ENCODE results near the gene MED12L. TPM values are rescaled to one million over a fixed set of nuclear protein-coding genes. Genes with fewer than 3 reads are reported as not detected.

MED12L gene
- total RNA-seq, 4 donors from 2014 or later, result 0.51 to 12.7 (median 3.1) TPM

DNA sequence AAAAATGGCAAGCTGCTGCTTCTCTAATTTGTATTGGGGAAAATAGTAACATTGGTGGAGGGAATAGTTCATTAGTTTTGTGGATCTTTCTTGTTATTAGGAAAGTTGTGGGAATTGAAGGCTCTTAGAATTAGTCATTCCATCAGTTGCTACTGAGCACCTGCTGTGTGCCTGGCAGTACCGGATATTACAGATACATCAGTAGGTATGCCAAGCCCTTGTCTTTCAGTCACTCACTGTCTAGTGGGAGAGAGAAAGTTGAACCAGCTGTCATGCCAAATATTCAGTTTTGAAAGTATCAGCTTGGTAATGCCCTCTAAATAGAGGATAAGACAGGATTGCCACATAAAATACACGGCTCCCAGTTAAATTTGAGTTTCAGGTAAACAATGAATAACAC lies 342.9 kb downstream of the MED12L start:
- Histone ChIP-seq H3K9me3 (no peaks in the 10 kb centered on the region), H3K4me3 (no peak overlapping the region), H3K27ac (no peak overlapping the region), H3K36me3 (no peaks in the 10 kb centered on the region), H3K27me3 (no peaks in the 10 kb centered on the region), H3K4me1 (no peaks in the 10 kb centered on the region)
- TF ChIP-seq, protein P1, sequence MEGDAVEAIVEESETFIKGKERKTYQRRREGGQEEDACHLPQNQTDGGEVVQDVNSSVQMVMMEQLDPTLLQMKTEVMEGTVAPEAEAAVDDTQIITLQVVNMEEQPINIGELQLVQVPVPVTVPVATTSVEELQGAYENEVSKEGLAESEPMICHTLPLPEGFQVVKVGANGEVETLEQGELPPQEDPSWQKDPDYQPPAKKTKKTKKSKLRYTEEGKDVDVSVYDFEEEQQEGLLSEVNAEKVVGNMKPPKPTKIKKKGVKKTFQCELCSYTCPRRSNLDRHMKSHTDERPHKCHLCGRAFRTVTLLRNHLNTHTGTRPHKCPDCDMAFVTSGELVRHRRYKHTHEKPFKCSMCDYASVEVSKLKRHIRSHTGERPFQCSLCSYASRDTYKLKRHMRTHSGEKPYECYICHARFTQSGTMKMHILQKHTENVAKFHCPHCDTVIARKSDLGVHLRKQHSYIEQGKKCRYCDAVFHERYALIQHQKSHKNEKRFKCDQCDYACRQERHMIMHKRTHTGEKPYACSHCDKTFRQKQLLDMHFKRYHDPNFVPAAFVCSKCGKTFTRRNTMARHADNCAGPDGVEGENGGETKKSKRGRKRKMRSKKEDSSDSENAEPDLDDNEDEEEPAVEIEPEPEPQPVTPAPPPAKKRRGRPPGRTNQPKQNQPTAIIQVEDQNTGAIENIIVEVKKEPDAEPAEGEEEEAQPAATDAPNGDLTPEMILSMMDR (IDR thresholded peaks at IDR 0.05), result no peak
- TF ChIP-seq POLR2A (IDR thresholded peaks at IDR 0.05), result no peak
- no peak for DNase-seq
- intact Hi-C loops (cut with DNase I; ENCODE audit: low total_unique reads), result no loop called here

DNA sequence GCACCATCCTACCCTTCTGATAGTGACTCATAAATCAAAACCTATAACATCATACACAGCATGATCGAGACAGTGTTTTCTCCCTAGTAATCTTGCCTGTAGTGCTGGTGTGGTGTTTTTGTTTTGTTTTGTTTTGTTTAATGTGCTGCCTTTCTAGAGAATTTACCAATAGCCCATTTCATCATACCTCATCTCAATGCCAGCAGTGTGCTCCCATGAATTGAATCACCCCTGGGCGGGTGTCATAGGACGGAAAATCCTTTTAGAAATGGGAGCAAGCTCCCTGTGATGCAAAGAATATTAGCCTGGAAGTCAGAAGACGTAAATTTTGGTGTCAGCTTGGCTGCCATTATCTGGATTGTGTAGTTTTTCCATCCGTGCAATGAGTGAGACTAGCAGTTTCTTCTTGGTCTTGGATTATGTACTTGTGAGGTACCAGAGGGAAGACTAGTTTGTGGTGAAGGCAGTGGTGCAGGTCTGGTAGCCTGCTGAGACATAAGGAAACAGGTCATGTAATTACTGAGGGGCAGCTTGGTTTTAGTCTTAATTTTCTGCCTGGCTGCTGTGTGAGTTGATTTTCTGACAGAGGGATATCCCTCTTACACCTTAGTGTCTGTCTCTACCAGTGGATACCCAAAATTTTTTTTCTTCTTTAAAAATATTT lies 345.5 kb downstream of the MED12L start:
- Histone ChIP-seq H3K4me1 (no peaks in the 10 kb centered on the region), H3K9me3 (no peaks in the 10 kb centered on the region), H3K36me3 (no peaks in the 10 kb centered on the region), H3K27me3 (no peaks in the 10 kb centered on the region), H3K4me3 (no peak overlapping the region), H3K27ac (no peak overlapping the region)
- TF ChIP-seq POLR2A (IDR thresholded peaks at IDR 0.05), result no peak
- TF ChIP-seq, protein P1 (IDR thresholded peaks at IDR 0.05), result no peak
- no peak for DNase-seq
- intact Hi-C loops (cut with DNase I; ENCODE audit: low total_unique reads), result no loop called here

DNA sequence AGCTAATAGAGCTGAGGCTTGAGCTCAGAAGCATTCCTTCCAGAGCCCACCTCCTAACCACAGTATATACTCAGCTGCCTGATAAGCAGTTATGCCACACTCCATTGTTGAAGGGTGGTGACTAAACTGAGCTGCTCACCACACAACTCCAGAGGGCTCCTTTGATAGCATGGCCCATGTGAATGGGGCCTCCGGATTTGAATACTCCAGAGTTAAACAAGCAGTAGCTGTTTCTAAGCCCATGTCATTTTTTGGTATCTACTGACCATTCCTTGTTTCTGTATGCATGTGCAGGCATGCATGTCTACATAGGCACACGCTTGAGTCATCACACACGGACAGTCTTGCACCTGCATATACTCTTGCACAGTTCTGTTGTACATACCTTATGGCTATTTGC lies 346.5 kb downstream of the MED12L start:
- no peak for TF ChIP-seq POLR2A (IDR thresholded peaks at IDR 0.05)
- Histone ChIP-seq H3K27ac (no peak overlapping the region), H3K4me1 (no peaks in the 10 kb centered on the region), H3K4me3 (no peak overlapping the region), H3K9me3 (no peaks in the 10 kb centered on the region), H3K36me3 (no peaks in the 10 kb centered on the region), H3K27me3 (no peaks in the 10 kb centered on the region)
- intact Hi-C loops (cut with DNase I; ENCODE audit: low total_unique reads), result no loop called here
- DNase-seq, result no peak

DNA sequence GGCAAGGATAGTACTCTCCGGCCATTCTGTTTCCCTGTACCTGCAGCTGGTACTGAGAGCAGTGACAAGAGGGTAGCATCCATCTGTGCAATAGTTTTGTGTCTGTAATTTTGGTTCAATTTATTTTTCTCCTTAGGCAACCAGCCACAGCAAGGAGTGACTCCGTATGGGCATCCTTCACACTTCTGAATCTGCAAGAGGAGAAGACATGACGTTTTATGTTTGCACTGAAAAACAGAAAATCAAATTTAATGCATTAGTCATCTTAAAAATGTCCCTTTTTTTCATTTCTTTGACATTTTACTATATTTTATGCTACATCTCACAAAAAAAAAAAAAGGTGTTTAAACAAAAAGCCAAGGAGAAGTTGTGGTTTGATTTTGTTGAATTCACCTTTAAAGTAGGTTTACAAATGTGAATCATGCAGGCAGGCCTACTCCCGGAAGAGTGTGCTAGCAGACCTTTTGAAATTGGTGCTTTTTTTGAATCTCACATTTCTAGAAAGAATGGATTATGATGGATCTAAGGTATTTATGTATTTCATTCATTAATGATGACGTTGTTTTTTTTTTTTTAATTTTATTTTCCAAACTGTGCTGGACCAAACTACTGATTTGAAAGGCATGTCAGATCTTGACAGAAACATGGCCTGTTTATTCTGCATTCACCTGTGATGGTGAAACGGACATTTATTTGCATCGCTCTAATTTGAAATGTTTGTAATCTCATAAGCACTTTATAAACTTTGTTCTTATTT lies 347.3 kb downstream of the MED12L start:
- Histone ChIP-seq H3K4me1 (no peaks in the 10 kb centered on the region), H3K36me3 (no peaks in the 10 kb centered on the region), H3K4me3 (no peak overlapping the region), H3K27me3 (no peaks in the 10 kb centered on the region), H3K27ac (no peak overlapping the region), H3K9me3 (no peaks in the 10 kb centered on the region)
- TF ChIP-seq POLR2A (IDR thresholded peaks at IDR 0.05), result no peak
- TF ChIP-seq, protein P1 (IDR thresholded peaks at IDR 0.05), result no peak
- no peak for DNase-seq
- intact Hi-C loops (cut with DNase I; ENCODE audit: low total_unique reads), result no loop called here

DNA sequence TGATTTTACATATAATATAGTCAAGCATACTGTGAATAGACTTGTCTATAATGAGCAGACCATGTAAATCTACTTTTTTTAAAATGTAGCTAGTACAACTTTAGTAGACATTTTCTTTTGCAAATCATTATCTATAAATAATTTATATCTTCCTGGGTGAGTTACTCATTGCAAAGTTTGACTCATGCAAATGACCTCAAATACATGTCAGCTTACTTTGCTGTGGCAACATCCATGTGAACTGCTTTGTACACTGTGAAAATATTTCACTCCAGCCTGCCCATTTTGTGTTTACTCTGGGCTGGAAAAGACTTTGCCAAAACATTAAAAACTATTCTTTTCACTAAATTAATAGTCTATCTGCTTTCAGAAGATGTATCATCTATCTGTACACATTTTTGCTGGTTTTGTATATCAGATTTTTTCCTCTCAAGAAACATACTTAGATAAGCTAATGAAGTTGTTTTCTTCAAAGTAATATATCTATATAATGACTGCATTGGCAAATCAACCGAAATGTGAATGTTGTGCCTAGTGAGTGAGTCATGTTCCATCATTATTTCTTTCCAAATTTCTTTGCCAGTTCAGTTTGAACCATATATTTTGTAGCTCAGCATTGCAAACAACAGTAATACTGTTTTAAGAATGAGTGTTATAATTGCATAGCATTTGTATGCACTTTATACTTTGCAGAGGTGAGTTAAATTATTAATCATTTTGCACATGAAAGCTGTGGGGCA lies 348.9 kb downstream of the MED12L start:
- H3K4me1 ChIP-seq, result no peaks in the 10 kb centered on the region
- no peak for DNase-seq
- no peak overlapping the region for H3K4me3 ChIP-seq
- no peaks in the 10 kb centered on the region for H3K27me3 ChIP-seq
- H3K27ac ChIP-seq, result no peak overlapping the region
- intact Hi-C loops (cut with DNase I; ENCODE audit: low total_unique reads), result no loop called here
- H3K9me3 ChIP-seq, result no peaks in the 10 kb centered on the region
- TF ChIP-seq POLR2A (IDR thresholded peaks at IDR 0.05), result no peak
- TF ChIP-seq, protein P1 (IDR thresholded peaks at IDR 0.05), result no peak
- no peaks in the 10 kb centered on the region for H3K36me3 ChIP-seq
